HT-29 (cell line): ENCODE measurements around the gene ADAT2. TPM values are rescaled to one million over a fixed set of nuclear protein-coding genes. Genes with fewer than 3 reads are reported as not detected.
A peak's percentile ranks its signal among the peaks of the same experiment; 100 is the strongest.

Experiments
- DNase-seq: peaks from one replicate; pipeline ENCODE4 v3.0.0-alpha.2; 2015; ENCODE audit warnings: low spot score
- small RNA-seq: library from RNA; depleted of rRNA; stranded (forward); fragments of <200 nt; gene quantifications from one replicate; pipeline ENCODE3, GENCODE V24; 2014
- total RNA-seq: library from RNA; depleted of rRNA; stranded (reverse); fragments of >200 nt; shearing (Covaris generic); gene quantifications from 2 replicates; pipeline ENCODE4 v1.2.3, GENCODE V29; 2014; rRNA removed

The ADAT2 gene
- total RNA-seq, 1 experiment from 2014 or later: 4.2 TPM

GRCh38 chr6:143397227-143398222 lies 53.0 kb downstream of the ADAT2 start:
- peak; percentile 96 for DNase-seq

- peak; percentile 78 for DNase-seq
Observed at GRCh38 chr6:143396497-143397226, 53.8 kb downstream of the ADAT2 start.

GRCh38 chr6:143395699-143396098 lies 54.8 kb downstream of the ADAT2 start:
- no peak for DNase-seq

- no peak for DNase-seq
Observed at GRCh38 chr6:143394389-143394788, 56.1 kb downstream of the ADAT2 start.

GRCh38 chr6:143390278-143390677 lies 60.2 kb downstream of the ADAT2 start:
- DNase-seq: no peak

GRCh38 chr6:143385636-143386035 lies 64.9 kb downstream of the ADAT2 start:
- DNase-seq: no peak

- no peak for DNase-seq
Observed at GRCh38 chr6:143376861-143377260, 73.6 kb downstream of the ADAT2 start.

- DNase-seq: no peak
Observed at GRCh38 chr6:143376375-143376774, 74.1 kb downstream of the ADAT2 start.

- DNase-seq: no peak
Observed at GRCh38 chr6:143375022-143375585, 75.4 kb downstream of the ADAT2 start.

- no peak for DNase-seq
Observed at GRCh38 chr6:143374014-143374413, 76.5 kb downstream of the ADAT2 start.

Small RNAs within 50 kb of the gene (small RNA-seq; reads per million reads assigned to genes)
- gene RNA5SP221: 0.50 reads per million

Other genes with a start within 250 kb of the ADAT2 start
- 10.5 and 17.0 TPM in 2 replicates for gene PEX3, start 110 bp upstream of the ADAT2 start, total RNA-seq
- 44.7 and 53.8 TPM in 2 replicates for gene FUCA2, start 61.0 kb upstream of the ADAT2 start, total RNA-seq
- gene PHACTR2, start 227.3 kb upstream of the ADAT2 start, total RNA-seq: 10.2 and 11.8 TPM in 2 replicates